H9 (cell line): ENCODE results near the gene FAM124A. TPM values are rescaled to one million over a fixed set of nuclear protein-coding genes. Genes with fewer than 3 reads are reported as not detected.

ENCODE experiments used
- DNase-seq: peaks from one replicate; pipeline ENCODE4 v3.0.0-alpha.2; 2017
- H2AFZ ChIP-seq: one replicate; pipeline ENCODE4 v1.6.1; 2013; ENCODE audit warnings: mild to moderate bottlenecking, low read length, control low read depth, moderate library complexity
- H2AK5ac ChIP-seq: 2 replicates; pipeline ENCODE4 v1.6.1; 2013; ENCODE audit warnings: low read length, control low read depth, mixed read lengths; ENCODE audit not compliant: insufficient read length
- H2BK120ac ChIP-seq: one replicate; pipeline ENCODE4 v1.6.1; 2013; ENCODE audit warnings: low read depth, mild to moderate bottlenecking, low read length, control low read depth, inconsistent platforms; ENCODE audit not compliant: poor library complexity, severe bottlenecking
- H2BK12ac ChIP-seq: 2 replicates; pipeline ENCODE4 v1.6.1; 2013; ENCODE audit warnings: low read length, control low read depth, mixed read lengths, low read depth; ENCODE audit not compliant: insufficient read length
- H2BK15ac ChIP-seq: 2 replicates; pipeline ENCODE4 v1.6.1; 2013; ENCODE audit warnings: low read depth, low read length, control low read depth
- H2BK20ac ChIP-seq: one replicate; pipeline ENCODE4 v1.6.1; 2013; ENCODE audit warnings: low read depth, mild to moderate bottlenecking, low read length, control low read depth, inconsistent platforms; ENCODE audit not compliant: poor library complexity, severe bottlenecking
- H2BK5ac ChIP-seq: 2 replicates; pipeline ENCODE4 v1.6.1; 2013; ENCODE audit warnings: low read length, control low read depth, mixed read lengths; ENCODE audit not compliant: insufficient read length
- H3K14ac ChIP-seq: 2 replicates; pipeline ENCODE4 v1.6.1; 2013; ENCODE audit warnings: low read length, control low read depth; ENCODE audit not compliant: insufficient read depth
- H3K18ac ChIP-seq: 2 replicates; pipeline ENCODE4 v1.6.1; 2013; ENCODE audit warnings: low read depth, mild to moderate bottlenecking, mixed read lengths, low read length, control low read depth; ENCODE audit not compliant: insufficient read length
- H3K23ac ChIP-seq: 2 replicates; pipeline ENCODE4 v1.6.1; 2013; ENCODE audit warnings: low read length, control low read depth, mixed read lengths, low read depth; ENCODE audit not compliant: insufficient read length
- H3K23me2 ChIP-seq: 2 replicates; pipeline ENCODE4 v1.6.1; 2013; ENCODE audit warnings: low read depth, mild to moderate bottlenecking, mixed read lengths, low read length, control low read depth; ENCODE audit not compliant: insufficient read length, poor library complexity, severe bottlenecking
- H3K27ac ChIP-seq: 2 replicates; pipeline ENCODE4 v1.5.1; 2013; ENCODE audit warnings: low read length, control low read depth, mixed read lengths, low read depth; ENCODE audit not compliant: insufficient read length
- H3K27me3 ChIP-seq: 2 replicates; pipeline ENCODE4 v1.6.1; 2013; ENCODE audit warnings: low read length, control low read depth, inconsistent platforms; ENCODE audit not compliant: insufficient read depth
- H3K4ac ChIP-seq: 2 replicates; pipeline ENCODE4 v1.6.1; 2013; ENCODE audit warnings: low read depth, mild to moderate bottlenecking, control low read depth, inconsistent platforms, low read length, moderate library complexity
- H3K4me1 ChIP-seq: 2 replicates; pipeline ENCODE4 v1.6.1; 2013; ENCODE audit warnings: low read length, control low read depth, inconsistent platforms; ENCODE audit not compliant: insufficient read depth
- H3K4me2 ChIP-seq: 2 replicates; pipeline ENCODE4 v1.6.1; 2013; ENCODE audit warnings: low read length, control low read depth, mixed read lengths; ENCODE audit not compliant: insufficient read length, insufficient read depth
- H3K56ac ChIP-seq: 2 replicates; pipeline ENCODE4 v1.6.1; 2013; ENCODE audit warnings: low read depth, mild to moderate bottlenecking, mixed read lengths, low read length, control low read depth; ENCODE audit not compliant: insufficient read length
- H3K79me1 ChIP-seq: 2 replicates; pipeline ENCODE4 v1.6.1; 2013; ENCODE audit warnings: low read depth, mild to moderate bottlenecking, moderate library complexity, low read length, control low read depth, inconsistent platforms; ENCODE audit not compliant: insufficient read depth, poor library complexity, severe bottlenecking
- H3K79me2 ChIP-seq: 2 replicates; pipeline ENCODE4 v1.6.1; 2013; ENCODE audit warnings: low read length, control low read depth, inconsistent platforms; ENCODE audit not compliant: insufficient read depth
- H3K9ac ChIP-seq: 2 replicates; pipeline ENCODE4 v1.6.1; 2013; ENCODE audit warnings: low read length, control low read depth, mixed read lengths; ENCODE audit not compliant: insufficient read length; ENCODE audit errors: extremely low read depth
- H3K9me3 ChIP-seq: one replicate; pipeline ENCODE4 v1.6.1; 2013; ENCODE audit warnings: low read depth, low read length, inconsistent platforms; ENCODE audit not compliant: control insufficient read depth
- H3T11ph ChIP-seq: one replicate; pipeline ENCODE4 v1.6.1; 2013; ENCODE audit warnings: mild to moderate bottlenecking, low read length, control low read depth, inconsistent platforms
- H4K20me1 ChIP-seq: one replicate; pipeline ENCODE4 v1.6.1; 2013; ENCODE audit not compliant: control insufficient read depth, insufficient read length, insufficient read depth
- H4K5ac ChIP-seq: 2 replicates; pipeline ENCODE4 v1.6.1; 2013; ENCODE audit warnings: low read depth, mild to moderate bottlenecking, mixed read lengths, low read length, control low read depth; ENCODE audit not compliant: insufficient read length
- H4K8ac ChIP-seq: replicated peaks from 2 replicates; pipeline ENCODE4 v1.6.1; 2013; ENCODE audit warnings: low read length, control low read depth, mixed read lengths, low read depth; ENCODE audit not compliant: insufficient read length
- H4K91ac ChIP-seq: 2 replicates; pipeline ENCODE4 v1.6.1; 2013; ENCODE audit warnings: low read depth, mild to moderate bottlenecking, moderate library complexity, mixed read lengths, low read length, control low read depth; ENCODE audit not compliant: insufficient read length
- H3K27ac Mint-ChIP-seq, 3 experiments: 2 replicates in 2 of 3; 3 replicates in 1 of 3; pipeline ENCODE4 v1.8.0; 2020 to 2021; ENCODE audit warnings: mixed read lengths in 3 of 3, mild to moderate bottlenecking in 1 of 3, moderate library complexity in 1 of 3
- H3K27me3 Mint-ChIP-seq: 2 replicates; pipeline ENCODE4 v1.8.0; 2021; ENCODE audit warnings: low read depth, mild to moderate bottlenecking, moderate library complexity, mixed read lengths
- H3K36me3 Mint-ChIP-seq, 3 experiments: 2 replicates in 2 of 3; 3 replicates in 1 of 3; pipeline ENCODE4 v1.8.0; 2020 to 2021; ENCODE audit warnings: low read depth in 3 of 3, mixed read lengths in 3 of 3; ENCODE audit not compliant: insufficient read depth in 1 of 3
- H3K4me1 Mint-ChIP-seq, 2 experiments: 2 replicates each; pipeline ENCODE4 v1.8.0; 2020; ENCODE audit warnings: mixed read lengths in 2 of 2
- H3K4me3 Mint-ChIP-seq, 2 experiments: 2 replicates in 1 of 2; 3 replicates in 1 of 2; pipeline ENCODE4 v1.8.0; 2020 to 2021; ENCODE audit warnings: mild to moderate bottlenecking in 2 of 2, mixed read lengths in 2 of 2, moderate library complexity in 1 of 2
- H3K9me3 Mint-ChIP-seq, 2 experiments: 2 replicates in 1 of 2; 3 replicates in 1 of 2; pipeline ENCODE4 v1.8.0; 2020; ENCODE audit warnings: mild to moderate bottlenecking in 2 of 2, mixed read lengths in 2 of 2, moderate library complexity in 1 of 2
- CTCF ChIP-seq: fragments of 200-600 bp; sonication (generic); conservative IDR thresholded peaks from 3 replicates; pipeline ENCODE4 v1.8.0; 2021; ENCODE audit warnings: antibody characterized with exemption, mild to moderate bottlenecking
- WGBS: extraction: QIAGEN DNeasy Blood & Tissue Kit; methylation state at CpG from one replicate; pipeline ENCODE4 v1.1.7; 2013; ENCODE audit warnings: missing lambda C conversion rate, low lambda C conversion rate, mixed read lengths; ENCODE audit not compliant: insufficient read length; ENCODE audit errors: extremely low coverage; 5-methylcytosine and 5-hydroxymethylcytosine counted together
- total RNA-seq: library from RNA; stranded (reverse); gene quantifications from 2 replicates; pipeline ENCODE4 v1.2.1, GENCODE V29; 2021

FAM124A gene
- total RNA-seq, 1 experiment from 2014 or later: 41.9 TPM

GRCh38 chr13:51276636-51277035 is 54.4 kb downstream of the FAM124A start:
- Mint-ChIP-seq H3K27me3 (no peaks in the 10 kb centered on the region), H3K9me3 (no peaks in the 10 kb centered on the region), H3K36me3 (peaks cover 26 to 64% (median 59%) of the 10 kb centered on the region in 3 experiments), H3K4me3 (no peak overlapping the region; a peak in 1 of 5 replicates), H3K4me1 (peaks cover 33 to 37% of the 10 kb centered on the region in 2 experiments), H3K27ac (peak overlapping the region in 2 of 3 experiments; percentile 13 to 69; a peak in 1 of 7 replicates)
- Histone ChIP-seq H2AFZ (no peak overlapping the region), H3K27ac (no peak overlapping the region), H4K5ac (no peak overlapping the region), H4K91ac (no peak overlapping the region), H2BK15ac (no peak overlapping the region), H2BK20ac (no peak overlapping the region), H3K4me2 (no peak overlapping the region), H3K4me1 (peaks cover 2% of the 10 kb centered on the region; the same call in 1 of the 2 replicates), H3T11ph (no peak overlapping the region), H3K79me1 (peaks cover 2% of the 10 kb centered on the region), H3K23me2 (no peaks in the 10 kb centered on the region), H2AK5ac (no peak overlapping the region), H2BK5ac (no peak overlapping the region), H3K79me2 (no peaks in the 10 kb centered on the region), H3K56ac (no peak overlapping the region), H3K27me3 (no peaks in the 10 kb centered on the region), H4K20me1 (no peaks in the 10 kb centered on the region), H2BK12ac (no peak overlapping the region), H4K8ac (no peak overlapping the region), H3K9ac (no peak overlapping the region), H3K18ac (no peak overlapping the region), H3K4ac (no peak overlapping the region), H3K9me3 (no peaks in the 10 kb centered on the region), H3K14ac (no peak overlapping the region), H2BK120ac (no peak overlapping the region), H3K23ac (no peak overlapping the region)
- TF ChIP-seq CTCF: no peak
- no CpG with 5 or more reads among the region's 4 CpGs for WGBS
- peak; percentile 8 for DNase-seq
